Measurements from ENCODE around the gene FYN.
"Not testable (repeated sequence)": the region's sequence is repeated elsewhere in the genome, so short reads cannot be mapped to it uniquely, and the experiment has no call there.

The FYN gene

GRCh38 chr6:111873178-111874024 is at the start of gene FYN:
TSS of gene FYN (minus strand) at chr6:111873452. CDS start at chr6:111720051, 153,401 bp downstream.
- DNase-seq = peak; percentile 94

- DNase-seq = no peak
These were observed 49.4 kb upstream of the FYN start for GRCh38 chr6:111922454-111923297.

- DNase-seq = no peak
These were observed 47.9 kb upstream of the FYN start for GRCh38 chr6:111921103-111921502.

GRCh38 chr6:111920578-111920977 is 47.3 kb upstream of the FYN start:
- DNase-seq = no peak

- DNase-seq = no peak
These were observed 45.6 kb upstream of the FYN start for GRCh38 chr6:111918825-111919224.

GRCh38 chr6:111916747-111917146 is 43.5 kb upstream of the FYN start:
- no peak for DNase-seq

GRCh38 chr6:111914617-111915016 is 41.4 kb upstream of the FYN start:
- DNase-seq = no peak

GRCh38 chr6:111912904-111913303 is 39.7 kb upstream of the FYN start:
- DNase-seq = no peak

- DNase-seq = no peak
These were observed 38.2 kb upstream of the FYN start for GRCh38 chr6:111911428-111911827.

- DNase-seq = no peak
These were observed 36.0 kb upstream of the FYN start for GRCh38 chr6:111909238-111909637.

GRCh38 chr6:111908365-111908764 is 35.1 kb upstream of the FYN start:
- not testable (repeated sequence) for DNase-seq

GRCh38 chr6:111900735-111901134 is 27.5 kb upstream of the FYN start:
- DNase-seq = no peak

GRCh38 chr6:111899531-111899930 is 26.3 kb upstream of the FYN start:
- no peak for DNase-seq

- no peak for DNase-seq
These were observed 25.2 kb upstream of the FYN start for GRCh38 chr6:111898452-111898851.

- DNase-seq = no peak
These were observed 21.7 kb upstream of the FYN start for GRCh38 chr6:111894951-111895350.

GRCh38 chr6:111894272-111894671 is 21.0 kb upstream of the FYN start:
- no peak for DNase-seq

GRCh38 chr6:111892431-111892830 is 19.2 kb upstream of the FYN start:
- DNase-seq = no peak

GRCh38 chr6:111890988-111891387 is 17.7 kb upstream of the FYN start:
- no peak for DNase-seq

GRCh38 chr6:111888928-111889695 is 15.9 kb upstream of the FYN start:
- DNase-seq = no peak

GRCh38 chr6:111886793-111887192 is 13.5 kb upstream of the FYN start:
- DNase-seq = not testable (repeated sequence)

GRCh38 chr6:111885373-111886027 is 12.2 kb upstream of the FYN start:
- DNase-seq = no peak

- no peak for DNase-seq
These were observed 10.8 kb upstream of the FYN start for GRCh38 chr6:111884068-111884467.

Measured in hematopoietic multipotent progenitor cell treated with erythropoietin and hydrocortisone succinate and interleukin-3 and kit ligand, for 8 days (in vitro differentiated cells).